GM12878 (cell line): ENCODE data around the gene MAN1A1. TPM values are rescaled to one million over a fixed set of nuclear protein-coding genes. Genes with fewer than 3 reads are reported as not detected.

Source experiments
- ATAC-seq: fragments of 200-7000 bp; cut with Tn5 transposase; 3 replicates; pipeline ENCODE4 v1.9.1; 2020; ENCODE audit warnings: mild to moderate bottlenecking, moderate library complexity
- BruUV-seq: library from RNA; stranded (reverse); fragments of 400-500 nt; replicated peaks from 2 replicates; lab custom pipeline; 2021; lab: Mats Ljungman, UMichigan
- CTCF ChIA-PET: fragments of 300-600 bp; sonication (Branson Sonifier 250); formaldehyde crosslinking; extraction: SDS; loops from one replicate; lab custom pipeline; 2021; ENCODE audit warnings: inconsistent platforms; lab: Yijun Ruan, JAX
- POLR2A ChIA-PET: fragments of 350-600 bp; formaldehyde crosslinking; extraction: SDS; loops from one replicate; lab custom pipeline; 2021; ENCODE audit warnings: inconsistent platforms; lab: Charles Lee
- RAD21 ChIA-PET: fragments of 300-600 bp; sonication (Branson Sonifier 250); formaldehyde crosslinking; loops from one replicate; lab custom pipeline; 2023; ENCODE audit warnings: antibody characterized with exemption; ENCODE audit not compliant: unreplicated experiment; lab: Charles Lee
- SMC1A ChIA-PET: fragments of 300-600 bp; sonication (Branson Sonifier 250); formaldehyde crosslinking; loops from one replicate; lab custom pipeline; 2023; ENCODE audit not compliant: unreplicated experiment, uncharacterized antibody; lab: Charles Lee
- DNase-seq: peaks from one replicate; pipeline ENCODE4 v3.0.0-alpha.2; 2011; ENCODE audit warnings: low read depth, low spot score
- FAIRE-seq: peaks from 3 replicates; lab custom pipeline; 2011; peaks lifted over from hg19 to GRCh38; lab: Jason Lieb, UNC
- H2AFZ ChIP-seq: 2 replicates; pipeline ENCODE4 v1.6.0; 2011; ENCODE audit warnings: low read depth, low read length, control low read depth; ENCODE audit not compliant: control insufficient read depth
- H3K27ac ChIP-seq: 2 replicates; pipeline ENCODE4 v1.5.1; 2011; ENCODE audit warnings: control low read depth; ENCODE audit not compliant: control insufficient read depth, insufficient read depth
- H3K27me3 ChIP-seq, 2 experiments: replicated peaks in 1 of 2; 2 replicates each; pipeline versions ENCODE4 v1.6.0 to v1.6.1; 2011; ENCODE audit warnings: low read length in 1 of 2; ENCODE audit not compliant: control insufficient read depth in 2 of 2, insufficient read depth in 2 of 2
- H3K36me3 ChIP-seq, 2 experiments: 2 replicates each; pipeline ENCODE4 v1.5.1; 2011; ENCODE audit warnings: low read length in 1 of 2; ENCODE audit not compliant: control insufficient read depth in 2 of 2, insufficient read depth in 2 of 2
- H3K4me1 ChIP-seq: 2 replicates; pipeline ENCODE4 v1.6.1; 2011; ENCODE audit warnings: mild to moderate bottlenecking, low read length, moderate library complexity, mixed read lengths; ENCODE audit not compliant: control insufficient read depth, insufficient read depth
- H3K4me2 ChIP-seq: 2 replicates; pipeline ENCODE4 v1.6.0; 2011; ENCODE audit warnings: control low read depth; ENCODE audit not compliant: control insufficient read depth, insufficient read depth
- H3K4me3 ChIP-seq: fragments of 200-600 bp; sonication (generic); 2 replicates; pipeline ENCODE4 v1.5.1; 2016
- H3K79me2 ChIP-seq: 2 replicates; pipeline ENCODE4 v1.6.0; 2011; ENCODE audit warnings: low read length; ENCODE audit not compliant: control insufficient read depth, insufficient read depth
- H3K9ac ChIP-seq: 2 replicates; pipeline ENCODE4 v1.8.0; 2011; ENCODE audit warnings: low read length, control low read depth, mixed read lengths; ENCODE audit not compliant: control insufficient read depth, insufficient read depth
- H3K9me3 ChIP-seq: replicated peaks from 3 replicates; pipeline ENCODE4 v1.5.1; 2011; ENCODE audit warnings: mild to moderate bottlenecking, low read length; ENCODE audit not compliant: control insufficient read depth, insufficient read depth
- H4K20me1 ChIP-seq: 2 replicates; pipeline ENCODE4 v1.6.0; 2011; ENCODE audit not compliant: control insufficient read depth, insufficient read depth
- MTA2 ChIP-seq: fragments of 450-650 bp; IDR thresholded peaks from 2 replicates; pipeline ENCODE4 v1.6.1; 2016; ENCODE audit warnings: low read depth, mild to moderate bottlenecking, moderate library complexity
- NR2C1 ChIP-seq: fragments of 450-650 bp; IDR thresholded peaks from 2 replicates; pipeline ENCODE4 v1.6.1; 2017; ENCODE audit warnings: antibody characterized with exemption, mild to moderate bottlenecking, moderate library complexity
- NR2F1 ChIP-seq: fragments of 450-650 bp; conservative IDR thresholded peaks from 2 replicates; pipeline ENCODE4 v1.6.1; 2017; ENCODE audit warnings: mild to moderate bottlenecking
- RELA ChIP-seq: fragments of 450-650 bp; IDR thresholded peaks from 2 replicates; pipeline ENCODE4 v1.8.0; 2014; ENCODE audit warnings: borderline replicate concordance; ENCODE audit not compliant: partially characterized antibody
- ZBTB11 ChIP-seq: fragments of 450-650 bp; formaldehyde crosslinking; IDR thresholded peaks from 2 replicates; pipeline ENCODE4 v1.5.0; 2022; ENCODE audit warnings: mild to moderate bottlenecking, missing genetic modification characterization
- ZNF622 ChIP-seq: fragments of 450-650 bp; IDR thresholded peaks from 2 replicates; pipeline ENCODE4 v1.6.1; 2017; ENCODE audit warnings: mild to moderate bottlenecking, inconsistent platforms
- WGBS: methylation state at CpG from one replicate; pipeline ENCODE4 v1.1.6; 2016; ENCODE audit warnings: low lambda C conversion rate; ENCODE audit not compliant: insufficient replicate concordance, insufficient coverage; ENCODE audit errors: missing lambda C conversion rate; 5-methylcytosine and 5-hydroxymethylcytosine counted together
- in situ Hi-C: fragments of 300-500 bp; cut with MboI; formaldehyde crosslinking; loops from 9 replicates; pipeline ENCODE4 v1.14.3; 2018; ENCODE audit warnings: mixed read lengths
- intact Hi-C: fragments of 100-400 bp; cut with micrococcal nuclease; formaldehyde crosslinking; loops from one replicate; pipeline ENCODE4 v1.14.2; 2022; ENCODE audit not compliant: unreplicated experiment
- polyA plus RNA-seq, 11 experiments: library from polyadenylated mRNA; depleted of rRNA in 4 of 11; unstranded in 6 of 11; stranded (reverse) in 5 of 11; fragments of >200 nt; fragmentation: Nextera tagmentation in 4 of 11; fragmentation: Illumina TruSeq in 1 of 11; extraction: Ambion mirVana in 4 of 11; extraction: Trizol in 1 of 11; gene quantifications; 1 replicate in 1 of 11; 2 replicates in 10 of 11; pipeline versions ENCODE4 v1.2.1 to v1.2.3, GENCODE V29; 2011 to 2016; ENCODE audit warnings: inconsistent platforms in 2 of 11, missing spikeins in 2 of 11, low read depth in 1 of 11
- total RNA-seq, 4 experiments: library from RNA; depleted of rRNA in 3 of 4; stranded (reverse); fragments of >200 nt in 3 of 4; fragmentation: Illumina TruSeq in 1 of 4; extraction: Trizol in 1 of 4; gene quantifications; 2 replicates each; pipeline versions ENCODE4 v1.2.1 to v1.2.3, GENCODE V29; 2013 to 2021

The MAN1A1 gene
- total and polyA plus RNA-seq, 10 of the 15 experiments (the other 5 are each of a cell fraction or from before 2014, with no cell fraction given), result 5.4 to 28.1 (median 19.5) TPM

- ChIA-PET SMC1A (interaction anchor here (0.8 to 1.6 kb wide), 23 partner anchors 8 to 178 kb away, joined by 3 to 10 read pairs (median 3); no protein-coding TSS in a partner anchor), CTCF (interaction anchor here (0.6 to 2.5 kb wide), 11 partner anchors 10 to 814 kb away, joined by 3 to 20 read pairs (median 4); no protein-coding TSS in a partner anchor), RAD21 (interaction anchor here (0.7 to 1.7 kb wide), 9 partner anchors 15 to 175 kb away, joined by 3 to 9 read pairs (median 3); no protein-coding TSS in a partner anchor), POLR2A (interaction anchor here (0.7 to 1.3 kb wide), 4 partner anchors 9 to 140 kb away, joined by 3 read pairs; no protein-coding TSS in a partner anchor)
- no peak overlapping the region for H3K27ac ChIP-seq
- TF ChIP-seq ZNF622, result no peak
- TF ChIP-seq ZBTB11 (CRISPR knock-in tag), result no peak
- peak; percentile 63 for TF ChIP-seq NR2F1
- TF ChIP-seq NR2C1, result peak; percentile 66
- TF ChIP-seq RELA, result no peak
- TF ChIP-seq MTA2, result 0 out of 2 replicates have a peak, but pooled peaks have one; percentile 23
- WGBS, result 100% methylated on average over 2 of the region's 2 CpGs
- H2AFZ ChIP-seq, result no peak overlapping the region
- H3K9me3 ChIP-seq, result no peaks in the 10 kb centered on the region
- H4K20me1 ChIP-seq, result no peaks in the 10 kb centered on the region
- FAIRE-seq (no peak), DNase-seq (no peak), ATAC-seq (peak; percentile 46)
- intact Hi-C loops (no loop called here), in situ Hi-C loops (no loop called here)
- no peaks in the 10 kb centered on the region for H3K4me1 ChIP-seq
- no peaks in the 10 kb centered on the region for H3K79me2 ChIP-seq
- H3K36me3 ChIP-seq, result no peaks in the 10 kb centered on the region
- H3K27me3 ChIP-seq, result no peaks in the 10 kb centered on the region
- BruUV-seq, result no TSS peak
- H3K4me3 ChIP-seq, result no peak overlapping the region
- no peak overlapping the region for H3K4me2 ChIP-seq
- H3K9ac ChIP-seq, result no peak overlapping the region
Measured at GRCh38 chr6:119172824-119173223, 176.7 kb downstream of the MAN1A1 start.
